ENCODE measurements around the gene KCNQ1.

Gene KCNQ1

DNA sequence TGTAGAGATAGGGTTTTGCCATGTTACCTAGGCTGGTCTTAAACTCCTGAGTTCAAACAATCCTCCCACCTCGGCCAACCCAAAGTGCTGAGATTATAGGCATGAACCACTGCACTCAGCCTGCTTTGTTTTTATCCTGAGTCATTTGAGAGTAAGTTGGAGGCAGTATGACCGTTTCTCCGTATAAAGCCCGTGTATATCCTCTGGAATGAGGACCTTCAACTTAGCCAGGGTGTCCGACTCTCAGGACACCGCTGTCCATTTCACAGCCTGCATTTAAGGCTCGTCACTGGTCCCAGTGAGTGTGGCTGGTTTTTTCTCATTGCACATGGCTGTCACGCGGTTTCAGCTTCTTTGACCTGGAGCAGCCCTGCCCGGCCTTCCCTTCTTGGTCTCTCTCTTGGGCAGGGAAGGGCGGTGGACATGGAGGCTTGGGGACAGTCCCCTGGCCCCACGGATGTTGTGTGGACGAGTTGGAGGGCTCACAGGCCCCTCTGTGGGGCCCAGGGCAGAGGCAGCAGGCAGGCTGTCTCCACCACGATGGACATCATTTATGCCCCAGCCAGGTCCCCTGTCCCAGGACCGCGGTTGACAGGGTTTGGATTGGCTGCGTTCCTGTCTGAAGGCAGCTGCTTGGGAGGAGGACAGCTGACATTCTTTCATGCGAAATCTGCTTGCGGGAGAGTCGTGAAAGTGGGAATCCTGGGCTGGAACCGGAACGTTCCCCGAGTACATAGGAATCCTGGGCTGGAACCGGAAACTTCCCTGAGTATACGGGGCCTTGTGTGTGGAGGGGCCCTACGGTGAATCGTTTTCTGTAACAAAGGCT is 93.3 kb downstream of the KCNQ1 start:
- no peak for DNase-seq

DNA sequence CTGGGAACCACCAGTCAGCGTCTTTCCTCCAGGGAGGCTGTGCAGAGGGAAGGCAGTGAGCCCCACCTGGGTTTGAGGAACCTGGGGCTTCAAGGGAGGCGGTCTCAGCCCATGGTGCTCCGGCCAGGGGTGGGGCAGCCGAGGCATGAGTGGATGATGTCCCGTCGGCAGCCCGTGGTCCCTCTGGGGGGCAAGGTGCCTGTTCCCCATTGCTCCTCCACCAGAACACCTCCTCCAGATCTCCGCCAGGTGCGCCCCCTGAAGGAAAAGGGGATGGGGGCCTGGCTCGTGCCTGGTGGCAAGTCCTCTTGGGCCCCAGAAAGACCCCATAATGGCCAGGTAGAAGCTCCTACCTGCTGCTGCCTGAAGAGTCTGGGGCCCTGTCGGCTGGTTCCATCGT is 94.1 kb downstream of the KCNQ1 start:
- DNase-seq = no peak

DNA sequence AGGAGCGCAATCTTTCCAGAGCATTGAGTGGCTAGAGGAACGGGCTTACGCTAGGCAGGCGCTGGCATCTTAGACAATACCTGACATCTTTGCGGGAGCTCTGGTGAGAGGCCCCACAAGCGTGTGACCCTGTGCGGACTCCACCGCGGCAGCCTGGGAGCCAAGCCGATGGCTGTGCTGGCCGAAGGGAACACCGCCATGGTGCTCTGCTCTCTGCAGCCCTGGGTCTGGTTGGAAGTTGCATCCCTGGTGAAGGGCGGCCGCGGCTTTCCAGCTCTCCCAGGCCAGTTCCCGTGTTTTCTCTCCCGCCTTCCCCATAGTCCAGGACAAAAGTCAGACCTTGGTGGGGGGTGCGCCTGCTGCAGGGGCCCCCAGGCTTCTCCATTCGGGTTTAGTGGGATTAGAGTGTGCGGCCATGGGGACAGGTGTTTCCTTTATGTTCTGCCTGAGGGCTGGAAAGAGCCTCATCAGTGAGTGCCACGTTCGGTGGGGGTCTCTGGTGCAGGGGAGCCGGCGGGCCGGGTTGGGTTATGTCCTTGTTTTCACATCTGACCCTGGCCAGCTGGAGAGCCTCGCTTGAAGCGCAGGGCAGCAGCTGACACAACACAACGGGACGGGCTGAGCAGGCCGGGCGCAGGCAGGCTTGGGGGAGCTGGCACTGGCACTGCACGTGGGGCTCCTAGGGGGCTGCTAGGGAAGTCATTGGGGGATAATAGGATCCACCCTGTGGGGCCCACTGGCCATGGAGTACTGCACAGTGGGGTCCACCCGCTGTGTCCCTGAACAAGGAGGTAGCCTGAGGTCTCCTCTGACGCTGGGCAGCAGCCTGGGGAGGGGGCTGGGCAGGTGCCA is 94.8 kb downstream of the KCNQ1 start:
- no peak for DNase-seq

DNA sequence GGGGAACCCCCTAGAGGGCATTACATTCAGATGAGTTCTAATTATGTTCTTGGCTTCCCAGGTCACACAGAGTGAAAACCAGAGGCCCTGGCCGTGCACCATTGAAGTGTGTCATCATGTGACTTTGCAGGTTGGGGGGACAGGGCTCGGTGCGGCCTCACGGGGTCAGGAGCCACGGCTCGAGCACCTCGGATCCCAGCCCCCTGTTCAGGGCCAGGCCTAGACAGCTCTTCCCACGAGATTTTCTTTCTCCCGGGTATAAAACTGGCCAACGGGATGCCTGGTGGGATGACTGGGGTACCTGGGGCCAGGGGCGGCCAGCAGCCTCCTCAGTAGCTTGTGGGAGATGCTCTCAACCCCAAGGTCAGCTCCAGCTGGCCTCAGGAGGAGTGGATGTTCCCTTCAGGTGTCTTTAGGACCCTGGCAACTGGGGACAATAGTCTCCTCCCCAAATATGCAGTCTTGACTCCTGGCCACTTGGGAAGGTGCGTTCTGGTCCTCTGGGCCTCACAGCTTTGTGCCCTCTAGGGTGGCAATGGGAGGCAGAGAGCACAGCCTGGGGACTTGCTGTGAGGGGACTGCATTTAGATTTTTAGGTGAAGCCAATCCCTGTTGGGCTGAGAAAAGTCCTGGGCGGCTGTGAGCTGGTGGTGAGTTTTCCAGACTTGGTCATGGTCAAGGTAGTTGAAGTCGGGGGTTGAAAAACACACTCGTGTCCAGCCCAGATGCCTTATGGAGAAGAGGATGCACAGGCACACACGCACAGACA is 95.6 kb downstream of the KCNQ1 start:
- no peak for DNase-seq

DNA sequence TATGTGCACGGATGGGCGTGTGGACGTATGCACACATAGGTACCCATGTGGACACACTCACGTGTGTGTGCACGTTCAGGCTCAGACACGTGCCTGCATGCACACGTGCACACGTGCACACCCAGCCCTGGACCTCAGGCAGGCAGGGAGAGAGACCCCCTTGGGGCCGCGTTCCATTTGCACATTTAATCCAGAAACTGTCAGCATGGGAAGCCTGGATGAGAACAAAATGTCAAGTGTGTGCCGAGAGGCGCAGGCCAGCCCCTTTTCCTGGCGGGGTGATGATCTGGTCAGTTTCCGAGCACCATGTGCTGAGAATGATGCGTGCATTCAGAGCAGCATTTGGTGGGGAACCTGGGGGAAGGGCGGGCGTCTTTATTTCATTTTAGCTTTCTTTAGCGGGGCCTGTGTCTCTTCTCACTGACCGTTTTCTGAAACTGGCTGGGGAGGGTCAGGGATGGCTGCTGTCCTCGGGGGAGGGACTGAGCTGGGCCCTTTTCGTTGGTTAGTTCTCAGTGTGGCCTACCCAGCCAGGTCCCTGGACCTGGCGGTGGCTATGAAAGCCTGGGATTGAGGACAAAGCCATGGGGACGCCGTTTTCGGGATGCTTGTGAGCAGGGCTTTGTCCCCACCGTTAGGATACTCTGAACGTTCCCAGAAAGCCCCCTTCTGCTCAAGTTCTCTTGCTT is 96.3 kb downstream of the KCNQ1 start:
- DNase-seq = no peak

DNA sequence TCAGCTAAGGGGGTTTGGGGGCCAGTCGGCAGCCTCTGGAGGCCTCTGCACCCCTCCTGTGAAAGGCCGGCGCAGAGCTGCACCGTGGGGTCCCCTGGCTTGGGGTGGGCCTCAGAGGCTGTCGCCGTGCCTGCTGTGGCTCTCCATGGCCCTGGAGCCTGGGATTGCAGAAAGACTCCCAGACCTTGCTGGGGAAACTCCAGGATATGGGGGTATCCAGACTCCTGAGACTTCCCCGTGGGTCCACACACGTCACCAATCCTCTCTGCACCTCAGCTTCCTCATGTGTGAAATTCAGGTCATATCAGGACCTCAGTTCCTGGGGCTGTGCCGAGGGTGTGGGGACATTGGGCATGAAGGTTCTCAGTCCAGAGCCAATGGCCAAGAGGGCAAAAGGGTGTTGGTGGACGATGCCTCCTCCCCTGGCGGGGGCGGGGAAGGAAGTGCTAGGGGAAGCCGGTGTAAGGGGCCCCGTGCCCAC is 97.1 kb downstream of the KCNQ1 start:
- no peak for DNase-seq

DNA sequence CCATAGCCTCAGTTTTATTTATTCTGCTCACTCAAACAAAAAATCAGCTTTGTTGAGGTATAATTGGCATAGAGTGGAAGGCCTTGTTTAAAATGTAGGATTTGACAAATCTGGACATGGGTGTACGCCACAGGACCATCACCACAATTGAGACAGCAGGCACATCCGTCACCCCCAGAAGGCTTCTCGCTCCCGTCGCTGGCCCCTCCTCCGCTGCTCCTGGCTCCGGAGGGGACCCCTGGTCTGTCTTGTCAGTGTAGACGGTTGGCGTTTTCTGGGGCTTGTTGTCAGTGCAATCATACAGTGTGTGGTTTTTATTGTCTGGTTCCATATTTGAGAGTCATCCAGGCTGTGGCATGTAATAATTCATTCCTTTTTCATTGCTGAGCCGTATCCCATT is 97.6 kb downstream of the KCNQ1 start:
- DNase-seq = no peak

DNA sequence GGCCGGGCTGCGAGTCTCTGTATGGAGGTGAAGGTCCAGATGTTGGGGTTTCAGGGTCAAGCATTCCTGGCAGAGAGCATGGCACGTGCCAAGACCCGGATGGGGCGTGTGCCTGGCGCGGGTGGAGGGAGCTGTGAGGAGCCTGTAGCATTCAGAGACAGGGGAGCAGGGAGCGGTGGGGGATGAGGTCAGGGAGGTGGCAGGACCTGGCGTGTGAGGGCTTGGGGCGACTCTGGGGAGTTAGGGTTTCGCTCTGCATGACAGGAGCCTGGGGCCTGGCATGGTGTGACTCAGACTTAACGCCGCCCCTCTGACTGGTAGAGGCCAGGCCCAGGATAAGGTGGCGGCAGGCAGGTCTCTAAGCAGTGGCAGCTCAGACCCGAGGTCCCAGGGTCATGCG is 103.0 kb downstream of the KCNQ1 start:
- DNase-seq = no peak

DNA sequence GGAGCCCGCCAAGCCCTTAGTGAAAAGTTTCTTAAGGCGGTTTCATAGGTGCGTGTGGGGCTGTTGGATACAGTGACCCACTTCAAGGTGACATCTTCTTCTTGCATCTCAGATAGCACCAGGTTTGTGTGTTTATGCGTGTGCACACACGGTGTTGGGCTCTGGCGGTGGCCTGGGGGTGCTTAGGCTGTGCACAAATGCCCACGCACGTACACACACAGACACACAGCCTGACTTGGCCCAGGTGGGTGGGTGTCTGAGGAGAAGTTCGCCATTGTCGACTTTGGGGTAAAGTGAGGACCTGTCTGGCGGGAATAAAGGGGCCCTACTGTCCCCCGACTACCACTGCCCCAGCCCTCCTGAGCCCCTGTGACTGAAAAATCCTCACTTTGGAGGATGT is 103.8 kb downstream of the KCNQ1 start:
- DNase-seq = no peak

DNA sequence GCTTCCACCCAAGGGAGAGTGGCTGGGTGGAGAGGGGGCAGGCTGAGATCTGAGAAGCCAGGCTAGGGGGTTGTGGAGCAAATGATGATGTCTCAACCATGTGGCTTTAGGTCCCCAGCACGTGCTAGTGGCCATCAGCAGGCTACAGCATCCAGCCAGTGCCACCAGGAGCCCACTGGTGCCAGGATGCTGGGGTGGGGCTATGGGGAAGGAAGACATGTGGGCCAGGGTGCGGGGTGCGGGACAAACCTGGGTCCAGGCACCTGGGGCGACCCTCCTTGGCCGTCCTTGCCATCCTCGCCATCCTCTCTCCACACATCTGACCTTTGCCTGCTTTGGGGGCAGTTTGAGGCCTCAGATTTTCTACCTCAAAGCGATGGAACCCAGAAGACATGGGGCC is 104.3 kb downstream of the KCNQ1 start:
- DNase-seq = no peak

DNA sequence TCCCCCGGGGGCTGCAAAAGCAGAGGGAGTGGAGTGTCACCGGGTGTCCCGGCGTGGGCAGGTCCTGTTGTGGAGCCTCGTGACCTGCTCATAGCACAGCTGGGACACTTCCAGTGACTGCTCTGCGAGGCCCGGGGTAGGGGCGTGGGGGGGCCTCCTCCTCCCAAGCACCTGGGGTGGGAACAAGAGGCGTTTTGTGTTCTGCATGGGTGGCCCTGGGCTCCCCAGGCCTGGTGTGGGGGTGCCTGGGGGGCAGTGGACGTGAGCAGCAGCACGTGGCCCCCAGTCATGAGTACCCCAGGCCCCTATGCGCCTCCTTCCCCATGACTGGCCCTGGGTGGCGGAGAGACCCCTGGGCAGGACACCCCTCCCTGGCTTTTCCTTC is 104.7 kb downstream of the KCNQ1 start:
- DNase-seq = no peak

DNA sequence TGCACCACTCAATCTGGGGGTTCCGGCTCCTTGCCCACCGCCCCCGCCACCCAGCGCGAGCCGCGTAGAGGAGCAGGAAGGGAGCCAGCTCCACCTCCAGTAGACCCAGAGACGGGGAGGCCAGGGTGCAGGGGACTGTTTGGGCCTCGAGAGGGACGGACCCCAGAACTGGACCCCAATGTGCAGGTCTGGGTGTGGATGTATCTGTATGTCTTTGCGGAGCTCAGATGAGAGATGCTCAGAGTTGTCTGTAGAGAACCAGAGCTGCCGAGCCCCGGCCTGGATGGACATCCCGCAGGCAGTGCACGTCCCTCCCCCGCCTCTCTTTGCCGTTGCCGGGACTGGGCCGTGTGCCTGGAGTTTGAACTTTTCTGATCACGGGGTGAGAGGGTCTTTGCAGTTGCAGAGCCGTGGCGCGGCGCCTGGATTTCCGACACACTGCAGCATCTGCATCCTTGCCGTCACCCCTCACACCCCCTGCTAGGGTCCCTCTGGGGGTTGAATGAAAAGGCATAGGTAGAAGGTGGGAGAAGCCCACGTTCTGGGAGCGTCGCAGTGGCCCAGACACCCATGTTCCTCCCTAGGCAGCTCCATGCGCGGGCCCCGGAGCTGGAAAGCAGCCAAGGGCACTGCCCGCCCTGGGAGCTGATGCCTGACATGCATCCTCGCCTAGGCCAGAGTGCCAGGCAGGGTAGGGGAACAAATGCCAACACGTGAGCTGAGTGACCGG is 105.2 kb downstream of the KCNQ1 start:
- DNase-seq = no peak

DNA sequence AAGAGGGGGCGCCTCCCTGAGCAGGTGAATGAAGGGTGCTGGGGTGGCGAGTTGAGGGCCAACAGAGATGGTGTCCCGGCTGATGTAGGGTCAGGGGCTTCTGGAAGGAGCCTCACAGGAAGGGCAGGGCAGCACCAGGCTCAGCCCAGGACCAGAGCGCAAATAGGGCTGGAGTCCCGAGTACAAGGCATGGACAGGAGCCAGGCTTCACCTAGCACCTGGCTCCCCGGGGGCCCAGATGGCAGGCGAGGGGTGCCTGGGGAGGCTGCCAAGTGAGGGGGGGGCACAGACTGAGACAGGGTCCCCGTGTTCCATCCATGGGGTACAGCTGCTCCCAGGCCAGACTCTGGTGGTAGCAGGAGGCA is 105.8 kb downstream of the KCNQ1 start:
- DNase-seq = no peak

DNA sequence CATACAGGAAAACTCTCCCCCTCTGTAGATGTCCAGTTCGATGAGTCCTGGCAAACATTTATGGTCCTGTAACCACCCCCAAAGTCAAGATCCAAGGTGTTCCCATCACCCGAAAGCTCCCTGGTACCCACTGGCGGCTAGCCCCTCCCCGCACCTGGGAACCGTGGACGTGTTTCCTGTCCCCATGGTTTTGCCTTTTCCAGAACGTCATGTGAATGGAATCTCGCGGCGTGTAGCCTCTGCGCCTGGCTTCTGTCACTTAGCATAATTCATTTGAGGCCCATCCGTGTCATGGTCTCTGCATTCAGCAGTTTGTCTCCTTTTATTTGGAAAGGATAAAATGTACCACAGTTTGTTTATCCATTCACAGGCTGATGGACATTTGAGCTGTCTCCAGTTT is 106.3 kb downstream of the KCNQ1 start:
- no peak for DNase-seq

DNA sequence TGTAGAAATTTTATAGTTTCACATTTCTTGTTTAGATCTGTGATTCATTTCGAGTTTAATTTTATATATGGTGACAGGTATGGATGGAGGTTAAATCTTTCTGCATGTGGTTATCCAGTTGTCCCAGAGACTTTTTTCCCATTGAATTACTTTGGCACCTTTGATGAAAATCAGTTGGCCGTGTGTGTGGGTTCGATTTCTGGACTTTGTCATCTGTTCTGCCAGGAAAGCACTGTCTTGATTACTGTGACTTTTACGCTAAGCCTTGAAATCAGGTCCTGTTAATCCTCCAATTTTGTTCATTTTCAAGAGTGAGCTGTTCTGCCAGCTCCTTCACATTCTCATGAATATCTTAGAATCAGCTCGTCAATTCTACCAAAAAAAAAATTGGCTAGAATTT is 107.4 kb downstream of the KCNQ1 start:
- no peak for DNase-seq

DNA sequence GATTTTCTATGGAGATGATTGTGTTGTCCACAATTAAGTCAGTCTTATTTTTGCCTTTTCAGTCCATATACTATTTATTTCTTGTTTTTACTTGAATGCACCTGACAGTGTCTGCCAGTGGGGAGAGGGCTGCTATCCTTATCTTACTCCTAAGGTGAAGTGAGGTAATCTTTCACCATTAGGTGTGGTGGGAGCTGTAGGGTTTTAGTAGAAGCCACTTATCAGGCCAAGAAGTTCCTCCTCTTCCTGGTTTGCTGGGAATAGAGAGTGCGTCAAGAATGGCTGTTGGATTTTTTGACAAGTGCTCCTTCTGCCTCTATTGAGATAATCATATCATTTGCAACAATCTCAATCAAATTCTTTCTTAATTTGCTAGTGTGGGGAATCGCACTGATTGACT is 108.4 kb downstream of the KCNQ1 start:
- no peak for DNase-seq

DNA sequence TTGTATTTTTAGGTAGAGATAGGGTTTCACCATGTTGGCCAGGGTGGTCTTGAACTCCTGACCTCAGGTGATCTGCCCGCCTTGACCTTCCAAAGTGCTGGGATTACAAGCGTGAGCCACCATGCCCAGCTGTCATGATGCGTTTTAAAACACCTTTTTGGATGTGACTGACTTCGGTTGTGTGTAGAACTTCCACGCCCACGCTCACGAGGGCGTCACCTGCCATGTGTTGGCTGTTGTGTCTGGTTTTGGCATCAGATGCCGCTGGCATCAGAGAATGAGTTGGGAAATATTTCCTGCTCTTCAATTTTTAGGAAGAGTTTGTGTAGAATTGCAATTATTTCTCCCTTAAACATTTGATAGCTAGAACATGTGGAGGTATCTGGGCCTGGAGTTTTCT is 109.1 kb downstream of the KCNQ1 start:
- no peak for DNase-seq

DNA sequence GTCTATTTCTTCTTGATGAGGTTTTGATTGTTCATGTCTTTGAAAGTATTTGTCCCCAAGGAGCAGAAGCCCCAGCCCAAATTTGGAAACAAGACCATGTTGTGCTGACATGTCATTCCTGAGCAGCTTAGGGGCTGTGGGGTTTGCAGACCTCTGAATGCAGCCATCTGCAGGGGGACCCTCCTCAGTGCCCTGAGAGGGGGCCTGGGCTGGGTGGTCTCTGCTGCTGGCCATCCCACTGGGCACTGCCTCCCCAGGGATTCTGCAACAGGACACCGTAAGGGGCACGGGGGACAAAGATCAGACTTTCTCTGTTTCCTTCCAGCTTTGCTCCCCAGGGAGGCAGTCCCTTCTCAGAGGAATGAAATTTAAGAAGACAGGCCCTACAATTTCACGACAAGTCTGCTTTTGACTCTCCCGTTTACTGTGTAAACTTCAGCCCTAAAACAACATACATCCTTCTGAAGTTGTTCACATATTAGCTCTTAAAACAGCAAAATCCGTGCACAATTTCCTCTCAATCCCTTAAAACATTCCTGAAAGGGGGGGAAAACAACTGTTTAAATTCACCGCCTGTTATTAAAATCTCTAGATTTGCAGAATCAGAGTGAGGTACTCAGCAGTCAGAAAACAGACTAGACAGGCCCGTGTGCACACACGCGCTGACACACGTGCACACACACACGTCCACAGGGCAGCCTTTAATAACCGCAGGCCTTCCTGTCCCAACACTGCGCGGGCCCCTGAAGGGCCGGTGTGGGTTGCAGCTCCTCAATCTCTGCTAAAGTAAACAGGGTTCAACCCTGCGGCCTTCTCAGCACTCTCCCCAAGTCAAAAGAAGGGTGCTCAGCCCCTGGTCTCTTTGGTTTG is 109.8 kb downstream of the KCNQ1 start:
- no peak for DNase-seq

DNA sequence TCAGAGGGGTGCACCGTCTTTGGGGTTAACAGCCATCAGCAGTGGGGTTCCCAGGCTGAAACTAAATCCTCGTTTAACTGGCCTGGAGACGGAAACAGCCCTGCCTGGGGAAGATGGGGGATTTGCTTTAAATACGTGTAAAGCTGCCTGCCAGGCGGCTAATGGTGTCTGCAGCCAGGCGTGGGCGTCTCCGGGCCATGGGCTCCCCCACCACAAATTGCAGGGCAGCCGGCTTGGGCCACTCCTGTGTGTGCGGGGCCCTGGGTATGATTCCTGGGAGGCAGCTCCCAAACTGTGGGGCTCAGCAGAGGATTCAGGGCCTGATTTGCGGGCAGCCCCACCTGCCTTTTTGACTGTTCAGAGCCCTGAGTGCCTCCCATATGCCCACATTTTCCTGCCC is 110.5 kb downstream of the KCNQ1 start:
- DNase-seq = no peak

DNA sequence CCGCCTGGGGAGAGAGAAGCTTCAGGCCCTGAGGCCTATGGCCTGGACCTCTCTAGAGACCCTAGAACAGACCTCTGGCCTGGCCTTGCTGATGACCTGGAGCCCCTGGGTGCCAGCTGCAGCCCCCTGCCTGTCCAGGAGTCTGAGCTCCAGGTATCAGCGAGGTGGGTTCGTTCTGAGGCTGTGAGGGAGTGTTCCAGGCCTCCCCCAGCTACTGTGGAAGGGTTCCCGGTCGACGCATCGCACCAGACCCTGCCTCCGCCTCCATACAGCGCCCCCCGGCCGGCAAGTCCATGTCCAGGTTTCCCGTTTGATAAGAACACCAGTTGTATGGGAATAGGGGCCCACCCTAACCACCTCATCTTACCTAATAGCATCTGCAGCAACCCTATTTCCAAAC is 111.1 kb downstream of the KCNQ1 start:
- DNase-seq = no peak

DNA sequence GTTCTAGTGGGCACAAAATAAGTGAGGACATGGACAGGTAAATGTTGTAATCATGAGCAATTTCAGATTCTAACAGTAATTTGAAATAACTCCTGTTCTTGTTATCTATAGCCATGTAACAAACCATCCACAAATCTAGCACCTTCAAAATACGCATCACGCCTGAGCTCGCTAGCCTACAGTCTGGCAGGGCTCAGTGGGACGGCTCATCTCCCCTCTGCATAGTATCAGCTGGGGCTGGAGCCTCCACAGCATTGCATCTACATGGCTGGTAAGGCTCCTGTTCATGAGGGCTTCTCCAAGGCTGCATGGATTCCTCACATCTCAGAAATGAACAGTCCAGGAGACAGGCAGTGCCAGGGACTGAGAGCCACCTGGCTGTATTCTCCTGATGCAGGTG is 112.6 kb downstream of the KCNQ1 start:
- DNase-seq = no peak

Measured in GOT3 (cell line).